ENCODE measurements around the gene ZBTB4.

The ZBTB4 gene

DNA sequence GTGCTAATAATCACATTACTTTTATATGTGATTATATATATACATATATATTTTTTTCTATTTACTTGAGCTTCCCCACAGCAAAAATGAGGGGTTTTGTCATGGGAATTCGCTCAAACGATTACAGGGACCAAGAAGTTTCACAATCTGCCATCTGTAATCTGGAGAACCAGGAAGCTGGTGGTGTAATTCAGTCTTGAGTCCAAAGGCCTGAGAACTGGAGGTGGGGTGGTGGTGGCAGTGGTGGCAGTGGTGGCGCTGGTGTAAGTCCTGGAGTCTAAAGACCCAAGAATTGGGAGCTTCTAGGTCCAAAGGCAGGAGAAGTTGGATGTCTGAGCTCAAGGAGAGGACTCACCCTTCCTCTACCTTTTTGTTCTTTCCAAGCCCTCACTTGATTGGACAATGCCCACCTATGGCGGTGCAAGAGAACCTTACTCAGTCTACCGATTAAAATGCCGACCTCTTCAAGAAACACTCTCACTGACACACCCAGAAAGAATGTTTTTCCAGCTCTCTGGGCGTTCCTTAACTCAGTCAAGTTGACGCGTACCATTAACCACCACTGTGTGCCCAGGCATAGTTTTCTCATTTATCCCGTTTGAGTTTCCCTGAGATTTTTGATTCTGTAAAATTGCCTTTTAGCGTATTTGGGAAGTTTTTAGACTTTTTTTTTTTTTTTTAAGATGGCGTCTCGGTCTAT is 36.6 kb upstream of the ZBTB4 start:
- H3K4me1 ChIP-seq (ENCODE audit: insufficient read depth, low read length, poor library complexity, severe bottlenecking), result no peaks in the 10 kb centered on the region

DNA sequence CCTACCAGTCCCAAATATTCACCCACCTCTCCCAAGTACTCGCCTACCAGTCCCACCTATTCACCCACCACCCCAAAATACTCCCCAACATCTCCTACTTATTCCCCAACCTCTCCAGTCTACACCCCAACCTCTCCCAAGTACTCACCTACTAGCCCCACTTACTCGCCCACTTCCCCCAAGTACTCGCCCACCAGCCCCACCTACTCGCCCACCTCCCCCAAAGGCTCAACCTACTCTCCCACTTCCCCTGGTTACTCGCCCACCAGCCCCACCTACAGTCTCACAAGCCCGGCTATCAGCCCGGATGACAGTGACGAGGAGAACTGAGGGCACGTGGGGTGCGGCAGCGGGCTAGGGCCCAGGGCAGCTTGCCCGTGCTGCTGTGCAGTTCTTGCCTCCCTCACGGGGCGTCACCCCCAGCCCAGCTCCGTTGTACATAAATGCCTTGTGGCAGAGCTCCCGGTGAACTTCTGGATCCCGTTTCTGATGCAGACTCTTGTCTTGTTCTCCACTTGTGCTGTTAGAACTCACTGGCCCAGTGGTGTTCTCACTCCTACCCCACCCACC is 34.5 kb upstream of the ZBTB4 start:
- Histone ChIP-seq H3K79me2 (ENCODE audit: insufficient read depth, low read length) (no peaks in the 10 kb centered on the region), H3K27me3 (ENCODE audit: insufficient read depth, low read length, poor library complexity, severe bottlenecking) (no peaks in the 10 kb centered on the region), H3K4me1 (ENCODE audit: insufficient read depth, low read length, poor library complexity, severe bottlenecking) (no peaks in the 10 kb centered on the region), H3K36me3 (ENCODE audit: insufficient read depth, low read length) (peaks cover 57% of the 10 kb centered on the region), H3K9me2 (replicated peaks; ENCODE audit: low read depth, low read length) (no peaks in the 10 kb centered on the region), H3F3A (ENCODE audit: low read depth) (peaks cover 9% of the 10 kb centered on the region; the same call in 1 of the 2 replicates), H4K20me1 (ENCODE audit: insufficient read depth, low read length, poor library complexity, severe bottlenecking) (peaks cover 28% of the 10 kb centered on the region), H3K4me2 (ENCODE audit: low read depth, low read length, poor library complexity, severe bottlenecking) (no peak overlapping the region), H2AFZ (ENCODE audit: low read length) (no peak overlapping the region), H3K9ac (ENCODE audit: low read depth, low read length, poor library complexity, severe bottlenecking) (no peak overlapping the region), H3K9me3 (ENCODE audit: insufficient read depth, low read depth, low read length) (no peaks in the 10 kb centered on the region), H3K4me3 (ENCODE audit: low read length, poor library complexity, severe bottlenecking) (no peak overlapping the region)
- TF ChIP-seq EZH2phosphoT487 (IDR thresholded peaks at IDR 0.05; ENCODE audit: borderline replicate concordance), result no peak
- TF ChIP-seq, protein P1, sequence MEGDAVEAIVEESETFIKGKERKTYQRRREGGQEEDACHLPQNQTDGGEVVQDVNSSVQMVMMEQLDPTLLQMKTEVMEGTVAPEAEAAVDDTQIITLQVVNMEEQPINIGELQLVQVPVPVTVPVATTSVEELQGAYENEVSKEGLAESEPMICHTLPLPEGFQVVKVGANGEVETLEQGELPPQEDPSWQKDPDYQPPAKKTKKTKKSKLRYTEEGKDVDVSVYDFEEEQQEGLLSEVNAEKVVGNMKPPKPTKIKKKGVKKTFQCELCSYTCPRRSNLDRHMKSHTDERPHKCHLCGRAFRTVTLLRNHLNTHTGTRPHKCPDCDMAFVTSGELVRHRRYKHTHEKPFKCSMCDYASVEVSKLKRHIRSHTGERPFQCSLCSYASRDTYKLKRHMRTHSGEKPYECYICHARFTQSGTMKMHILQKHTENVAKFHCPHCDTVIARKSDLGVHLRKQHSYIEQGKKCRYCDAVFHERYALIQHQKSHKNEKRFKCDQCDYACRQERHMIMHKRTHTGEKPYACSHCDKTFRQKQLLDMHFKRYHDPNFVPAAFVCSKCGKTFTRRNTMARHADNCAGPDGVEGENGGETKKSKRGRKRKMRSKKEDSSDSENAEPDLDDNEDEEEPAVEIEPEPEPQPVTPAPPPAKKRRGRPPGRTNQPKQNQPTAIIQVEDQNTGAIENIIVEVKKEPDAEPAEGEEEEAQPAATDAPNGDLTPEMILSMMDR (conservative IDR thresholded peaks at IDR 0.05; ENCODE audit: low read length), result no peak

More for the DNA sequence above, 36.6 kb upstream of the ZBTB4 start:
- no peaks in the 10 kb centered on the region for H3K27me3 ChIP-seq (ENCODE audit: insufficient read depth, low read length, poor library complexity, severe bottlenecking)
- H3K9me3 ChIP-seq (ENCODE audit: insufficient read depth, low read depth, low read length), result no peaks in the 10 kb centered on the region
- H3K79me2 ChIP-seq (ENCODE audit: insufficient read depth, low read length), result no peaks in the 10 kb centered on the region
- no peak overlapping the region for H3K4me2 ChIP-seq (ENCODE audit: low read depth, low read length, poor library complexity, severe bottlenecking)
- TF ChIP-seq EZH2phosphoT487 (IDR thresholded peaks at IDR 0.05; ENCODE audit: borderline replicate concordance), result no peak
- TF ChIP-seq, protein P1 (conservative IDR thresholded peaks at IDR 0.05; ENCODE audit: low read length), result no peak
- H2AFZ ChIP-seq (ENCODE audit: low read length), result no peak overlapping the region
- peaks cover 9% of the 10 kb centered on the region; the same call in 1 of the 2 replicates for H3F3A ChIP-seq (ENCODE audit: low read depth)
- H4K20me1 ChIP-seq (ENCODE audit: insufficient read depth, low read length, poor library complexity, severe bottlenecking), result peaks cover 22% of the 10 kb centered on the region
- no peak overlapping the region for H3K9ac ChIP-seq (ENCODE audit: low read depth, low read length, poor library complexity, severe bottlenecking)
- peaks cover 36% of the 10 kb centered on the region; the same call in 1 of the 2 replicates for H3K36me3 ChIP-seq (ENCODE audit: insufficient read depth, low read length)
- no peaks in the 10 kb centered on the region for H3K9me2 ChIP-seq (replicated peaks; ENCODE audit: low read depth, low read length)
- H3K4me3 ChIP-seq (ENCODE audit: low read length, poor library complexity, severe bottlenecking), result no peak overlapping the region

DNA sequence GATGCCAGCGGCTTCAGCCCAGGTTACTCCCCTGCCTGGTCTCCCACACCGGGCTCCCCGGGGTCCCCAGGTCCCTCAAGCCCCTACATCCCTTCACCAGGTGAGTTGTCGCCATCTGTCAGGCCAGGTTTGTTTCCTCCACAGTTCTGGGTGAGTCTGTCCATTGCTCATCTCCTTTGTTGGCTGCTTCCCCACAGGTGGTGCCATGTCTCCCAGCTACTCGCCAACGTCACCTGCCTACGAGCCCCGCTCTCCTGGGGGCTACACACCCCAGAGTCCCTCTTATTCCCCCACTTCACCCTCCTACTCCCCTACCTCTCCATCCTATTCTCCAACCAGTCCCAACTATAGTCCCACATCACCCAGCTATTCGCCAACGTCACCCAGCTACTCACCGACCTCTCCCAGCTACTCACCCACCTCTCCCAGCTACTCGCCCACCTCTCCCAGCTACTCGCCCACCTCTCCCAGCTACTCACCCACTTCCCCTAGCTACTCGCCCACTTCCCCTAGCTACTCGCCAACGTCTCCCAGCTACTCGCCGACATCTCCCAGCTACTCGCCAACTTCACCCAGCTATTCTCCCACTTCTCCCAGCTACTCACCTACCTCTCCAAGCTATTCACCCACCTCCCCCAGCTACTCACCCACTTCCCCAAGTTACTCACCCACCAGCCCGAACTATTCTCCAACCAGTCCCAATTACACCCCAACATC is 33.6 kb upstream of the ZBTB4 start:
- TF ChIP-seq EZH2phosphoT487 (IDR thresholded peaks at IDR 0.05; ENCODE audit: borderline replicate concordance), result no peak
- TF ChIP-seq, protein P1 (conservative IDR thresholded peaks at IDR 0.05; ENCODE audit: low read length), result no peak
- Histone ChIP-seq H3K9me2 (replicated peaks; ENCODE audit: low read depth, low read length) (no peaks in the 10 kb centered on the region), H3K9ac (ENCODE audit: low read depth, low read length, poor library complexity, severe bottlenecking) (no peak overlapping the region), H3F3A (ENCODE audit: low read depth) (peaks cover 9% of the 10 kb centered on the region; the same call in 1 of the 2 replicates), H3K79me2 (ENCODE audit: insufficient read depth, low read length) (no peaks in the 10 kb centered on the region), H3K27me3 (ENCODE audit: insufficient read depth, low read length, poor library complexity, severe bottlenecking) (no peaks in the 10 kb centered on the region), H4K20me1 (ENCODE audit: insufficient read depth, low read length, poor library complexity, severe bottlenecking) (peaks cover 31% of the 10 kb centered on the region), H3K4me3 (ENCODE audit: low read length, poor library complexity, severe bottlenecking) (no peak overlapping the region), H3K9me3 (ENCODE audit: insufficient read depth, low read depth, low read length) (no peaks in the 10 kb centered on the region), H3K36me3 (ENCODE audit: insufficient read depth, low read length) (peaks cover 67% of the 10 kb centered on the region), H3K4me1 (ENCODE audit: insufficient read depth, low read length, poor library complexity, severe bottlenecking) (no peaks in the 10 kb centered on the region), H2AFZ (ENCODE audit: low read length) (no peak overlapping the region), H3K4me2 (ENCODE audit: low read depth, low read length, poor library complexity, severe bottlenecking) (no peak overlapping the region)
